ENCODE results near the gene NOVA2.
A peak's percentile ranks its signal among the peaks of the same experiment; 100 is the strongest.

The NOVA2 gene

GRCh38 chr19:45973553-45974338, at the start of gene NOVA2:
NOVA2 (minus strand) TSS chr19:45973865; CDS start chr19:45973351, 514 bp downstream.
- peak; percentile 96 for DNase-seq (ENCODE audit: low spot score)

- no peak for DNase-seq (ENCODE audit: low spot score)
Observed at GRCh38 chr19:46023311-46023779, 49.7 kb upstream of the NOVA2 start.

GRCh38 chr19:46022431-46023310, 49.0 kb upstream of the NOVA2 start, which contains the start of gene PGLYRP1:
PGLYRP1 (minus strand) TSS chr19:46023053; CDS start chr19:46023021, 32 bp downstream.
- DNase-seq (ENCODE audit: low spot score), result no peak

- no peak for DNase-seq (ENCODE audit: low spot score)
Observed at GRCh38 chr19:46022061-46022430, 48.4 kb upstream of the NOVA2 start.

GRCh38 chr19:46021531-46022041, 47.9 kb upstream of the NOVA2 start:
- no peak for DNase-seq (ENCODE audit: low spot score)

GRCh38 chr19:46020819-46021125, 47.1 kb upstream of the NOVA2 start:
- no peak for DNase-seq (ENCODE audit: low spot score)

GRCh38 chr19:46019270-46019669, 45.6 kb upstream of the NOVA2 start:
- no peak for DNase-seq (ENCODE audit: low spot score)

- no peak for DNase-seq (ENCODE audit: low spot score)
Observed at GRCh38 chr19:46018729-46019251, 45.1 kb upstream of the NOVA2 start.

GRCh38 chr19:46017874-46018675, 44.4 kb upstream of the NOVA2 start:
- DNase-seq (ENCODE audit: low spot score), result no peak

- DNase-seq (ENCODE audit: low spot score), result no peak
Observed at GRCh38 chr19:46017095-46017429, 43.4 kb upstream of the NOVA2 start.

- peak; percentile 90 for DNase-seq (ENCODE audit: low spot score)
Observed at GRCh38 chr19:46016426-46017094, 42.9 kb upstream of the NOVA2 start.

GRCh38 chr19:46015687-46016425, 42.2 kb upstream of the NOVA2 start:
- peak; percentile 67 for DNase-seq (ENCODE audit: low spot score)

- peak; percentile 90 for DNase-seq (ENCODE audit: low spot score)
Observed at GRCh38 chr19:46014941-46015686, 41.4 kb upstream of the NOVA2 start.

GRCh38 chr19:46014534-46014933, 40.9 kb upstream of the NOVA2 start:
- no peak for DNase-seq (ENCODE audit: low spot score)

GRCh38 chr19:46009530-46010510, 36.2 kb upstream of the NOVA2 start:
- DNase-seq (ENCODE audit: low spot score), result peak; percentile 88

- DNase-seq (ENCODE audit: low spot score), result no peak
Observed at GRCh38 chr19:46006411-46006810, 32.7 kb upstream of the NOVA2 start.

GRCh38 chr19:46002678-46003275, 29.1 kb upstream of the NOVA2 start:
- no peak for DNase-seq (ENCODE audit: low spot score)

All from ecto neural progenitor cell (in vitro differentiated cells).